ENCODE results near the gene FGFR2.

DNA sequence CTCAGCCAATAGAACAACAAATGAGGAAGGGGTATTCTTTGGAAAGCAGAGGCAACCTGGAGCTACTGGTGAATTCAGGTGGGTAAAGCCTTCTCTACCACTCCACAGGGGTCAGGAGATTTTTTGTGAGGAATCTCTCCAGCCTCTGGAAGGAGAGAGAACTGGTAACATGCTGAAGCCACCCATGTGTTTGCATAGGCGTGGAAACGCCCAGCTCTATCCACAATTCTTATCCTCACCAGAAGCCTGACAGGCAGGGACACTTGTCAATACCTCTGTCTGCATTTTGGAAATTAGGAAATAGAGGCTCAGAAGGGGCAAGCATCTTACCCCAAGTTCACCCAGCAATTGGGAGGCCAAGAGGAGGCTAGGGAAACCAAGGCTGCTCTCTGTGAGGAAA, 133.7 kb downstream of the FGFR2 start:
- TF ChIP-seq, protein P1, sequence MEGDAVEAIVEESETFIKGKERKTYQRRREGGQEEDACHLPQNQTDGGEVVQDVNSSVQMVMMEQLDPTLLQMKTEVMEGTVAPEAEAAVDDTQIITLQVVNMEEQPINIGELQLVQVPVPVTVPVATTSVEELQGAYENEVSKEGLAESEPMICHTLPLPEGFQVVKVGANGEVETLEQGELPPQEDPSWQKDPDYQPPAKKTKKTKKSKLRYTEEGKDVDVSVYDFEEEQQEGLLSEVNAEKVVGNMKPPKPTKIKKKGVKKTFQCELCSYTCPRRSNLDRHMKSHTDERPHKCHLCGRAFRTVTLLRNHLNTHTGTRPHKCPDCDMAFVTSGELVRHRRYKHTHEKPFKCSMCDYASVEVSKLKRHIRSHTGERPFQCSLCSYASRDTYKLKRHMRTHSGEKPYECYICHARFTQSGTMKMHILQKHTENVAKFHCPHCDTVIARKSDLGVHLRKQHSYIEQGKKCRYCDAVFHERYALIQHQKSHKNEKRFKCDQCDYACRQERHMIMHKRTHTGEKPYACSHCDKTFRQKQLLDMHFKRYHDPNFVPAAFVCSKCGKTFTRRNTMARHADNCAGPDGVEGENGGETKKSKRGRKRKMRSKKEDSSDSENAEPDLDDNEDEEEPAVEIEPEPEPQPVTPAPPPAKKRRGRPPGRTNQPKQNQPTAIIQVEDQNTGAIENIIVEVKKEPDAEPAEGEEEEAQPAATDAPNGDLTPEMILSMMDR (IDR thresholded peaks at IDR 0.05; ENCODE audit: poor library complexity): no peak
- TF ChIP-seq EZH2phosphoT487 (IDR thresholded peaks at IDR 0.05; ENCODE audit: low read depth, severe bottlenecking, unreplicated experiment) (no peak), EZH2 (IDR thresholded peaks at IDR 0.05; ENCODE audit: borderline replicate concordance) (no peak)
